HUES48 (cell line): Measurements from ENCODE around the gene ZMYND8.
"Not testable (repeated sequence)": the region's sequence is repeated elsewhere in the genome, so short reads cannot be mapped to it uniquely, and the experiment has no call there.

Experiments used
- H3K27ac ChIP-seq: one replicate; pipeline ENCODE4 v1.7.0; 2013; ENCODE audit warnings: low read depth, low read length, inconsistent platforms
- H3K27me3 ChIP-seq: 2 replicates; pipeline ENCODE4 v1.6.1; 2013; ENCODE audit warnings: mild to moderate bottlenecking, low read length; ENCODE audit not compliant: control insufficient read depth, insufficient read depth
- H3K36me3 ChIP-seq: 2 replicates; pipeline ENCODE4 v1.6.1; 2013; ENCODE audit warnings: low read length; ENCODE audit not compliant: control insufficient read depth, insufficient read depth
- H3K4me1 ChIP-seq: 2 replicates; pipeline ENCODE4 v1.6.1; 2013; ENCODE audit warnings: mild to moderate bottlenecking, low read length; ENCODE audit not compliant: control insufficient read depth, insufficient read depth
- H3K4me3 ChIP-seq: 2 replicates; pipeline ENCODE4 v1.5.1; 2013; ENCODE audit warnings: mild to moderate bottlenecking, low read depth, low read length
- H3K9ac ChIP-seq: 2 replicates; pipeline ENCODE4 v1.6.1; 2013; ENCODE audit warnings: mild to moderate bottlenecking, low read depth, low read length, moderate library complexity
- H3K9me3 ChIP-seq: 2 replicates; pipeline ENCODE4 v1.6.1; 2013; ENCODE audit warnings: low read length; ENCODE audit not compliant: control insufficient read depth, insufficient read depth

Gene ZMYND8

GRCh38 chr20:47289096-47289495 is 67.4 kb downstream of the ZMYND8 start:
- Histone ChIP-seq H3K4me3 (no peak overlapping the region), H3K36me3 (peaks cover 96% of the 10 kb centered on the region), H3K27me3 (no peaks in the 10 kb centered on the region), H3K9me3 (no peaks in the 10 kb centered on the region), H3K27ac (no peak overlapping the region), H3K9ac (no peak overlapping the region), H3K4me1 (no peaks in the 10 kb centered on the region)

- H3K9me3 ChIP-seq, H3K4me3 ChIP-seq, H3K27me3 ChIP-seq, H3K9ac ChIP-seq, H3K27ac ChIP-seq, H3K4me1 ChIP-seq: not testable (repeated sequence)
- H3K36me3 ChIP-seq: peaks cover 96% of the 10 kb centered on the region
Measured at GRCh38 chr20:47288530-47288929, 68.0 kb downstream of the ZMYND8 start.

DNA sequence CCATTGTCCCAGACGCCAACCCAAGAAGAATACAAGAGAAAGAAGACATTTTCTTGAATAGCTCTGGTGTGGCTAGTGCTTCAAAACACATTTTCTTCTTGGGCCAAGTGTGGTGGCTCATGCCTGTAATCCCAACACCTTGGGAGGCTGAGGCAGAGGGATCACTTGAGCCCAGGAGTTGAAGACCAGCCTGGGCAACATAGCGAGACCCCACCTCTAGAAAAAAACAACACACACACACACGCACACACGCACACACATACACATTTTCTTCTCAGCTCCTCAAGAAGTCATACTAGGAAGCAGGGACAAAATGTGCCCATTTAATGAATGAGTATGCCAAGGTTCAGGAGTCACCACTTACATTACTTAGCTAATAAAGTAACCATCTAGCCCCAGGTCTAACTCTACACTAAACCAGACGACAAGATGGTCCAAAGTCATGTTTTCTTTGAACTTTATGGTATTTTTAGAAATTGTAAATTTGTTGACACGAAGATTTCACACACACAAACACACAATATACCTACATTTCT is 68.8 kb downstream of the ZMYND8 start:
- no peaks in the 10 kb centered on the region for H3K27me3 ChIP-seq
- H3K9ac ChIP-seq: no peak overlapping the region
- H3K9me3 ChIP-seq: no peaks in the 10 kb centered on the region
- H3K4me1 ChIP-seq: no peaks in the 10 kb centered on the region
- no peak overlapping the region for H3K27ac ChIP-seq
- H3K36me3 ChIP-seq: peaks cover 98% of the 10 kb centered on the region
- no peak overlapping the region for H3K4me3 ChIP-seq

GRCh38 chr20:47286681-47287080 is 69.8 kb downstream of the ZMYND8 start:
- H3K4me3 ChIP-seq: no peak overlapping the region
- H3K4me1 ChIP-seq: no peaks in the 10 kb centered on the region
- H3K27ac ChIP-seq: peak overlapping the region; percentile 17

DNA sequence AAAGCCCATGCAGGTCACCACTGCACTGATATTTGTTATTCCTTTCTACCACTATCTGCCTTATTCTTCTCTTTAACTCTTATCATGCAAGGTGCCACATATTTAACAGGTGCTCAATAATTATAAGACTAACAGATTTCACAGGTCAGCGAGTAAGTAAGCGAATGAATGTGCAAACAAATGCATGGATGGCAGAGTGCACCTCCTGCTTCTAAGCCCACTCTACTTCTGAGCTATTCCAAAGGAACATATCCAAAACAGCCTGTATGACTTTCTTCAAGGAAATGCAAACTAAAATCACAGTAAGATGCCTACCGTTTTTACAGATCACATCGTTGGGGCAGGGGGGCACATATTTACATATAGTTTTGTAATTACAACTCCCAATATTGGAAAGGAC is 71.3 kb downstream of the ZMYND8 start:
- no peak overlapping the region for H3K9ac ChIP-seq

More at GRCh38 chr20:47286681-47287080, 69.8 kb downstream of the ZMYND8 start:
- H3K27me3 ChIP-seq: no peaks in the 10 kb centered on the region
- H3K9me3 ChIP-seq: no peaks in the 10 kb centered on the region
- H3K9ac ChIP-seq: no peak overlapping the region
- H3K36me3 ChIP-seq: peaks cover 98% of the 10 kb centered on the region

GRCh38 chr20:47284373-47284772 is 72.1 kb downstream of the ZMYND8 start:
- Histone ChIP-seq H3K36me3 (peaks cover 100% of the 10 kb centered on the region), H3K27me3 (no peaks in the 10 kb centered on the region), H3K4me3 (no peak overlapping the region), H3K9me3 (no peaks in the 10 kb centered on the region), H3K9ac (no peak overlapping the region), H3K27ac (no peak overlapping the region), H3K4me1 (no peaks in the 10 kb centered on the region)

More for the DNA sequence above, 71.3 kb downstream of the ZMYND8 start:
- Histone ChIP-seq H3K4me3 (no peak overlapping the region), H3K9me3 (no peaks in the 10 kb centered on the region), H3K27ac (no peak overlapping the region), H3K36me3 (peaks cover 100% of the 10 kb centered on the region), H3K4me1 (no peaks in the 10 kb centered on the region), H3K27me3 (no peaks in the 10 kb centered on the region)

GRCh38 chr20:47283411-47283810 is 73.1 kb downstream of the ZMYND8 start:
- Histone ChIP-seq H3K27ac (no peak overlapping the region), H3K27me3 (no peaks in the 10 kb centered on the region), H3K4me3 (no peak overlapping the region), H3K36me3 (peaks cover 100% of the 10 kb centered on the region), H3K4me1 (no peaks in the 10 kb centered on the region), H3K9ac (no peak overlapping the region), H3K9me3 (no peaks in the 10 kb centered on the region)

- no peaks in the 10 kb centered on the region for H3K27me3 ChIP-seq
- peaks cover 100% of the 10 kb centered on the region for H3K36me3 ChIP-seq
- no peak overlapping the region for H3K4me3 ChIP-seq
- no peak overlapping the region for H3K27ac ChIP-seq
- no peak overlapping the region for H3K9ac ChIP-seq
- H3K4me1 ChIP-seq: no peaks in the 10 kb centered on the region
- H3K9me3 ChIP-seq: no peaks in the 10 kb centered on the region
Measured at GRCh38 chr20:47282864-47283263, 73.6 kb downstream of the ZMYND8 start.

- H3K27ac ChIP-seq: no peak overlapping the region
- no peaks in the 10 kb centered on the region for H3K4me1 ChIP-seq
- H3K9me3 ChIP-seq: no peaks in the 10 kb centered on the region
- H3K4me3 ChIP-seq: no peak overlapping the region
- no peaks in the 10 kb centered on the region for H3K27me3 ChIP-seq
- H3K36me3 ChIP-seq: peaks cover 97% of the 10 kb centered on the region
- no peak overlapping the region for H3K9ac ChIP-seq
Measured at GRCh38 chr20:47281376-47281775, 75.1 kb downstream of the ZMYND8 start.

- Histone ChIP-seq H3K9ac (no peak overlapping the region), H3K27me3 (no peaks in the 10 kb centered on the region), H3K27ac (no peak overlapping the region), H3K9me3 (no peaks in the 10 kb centered on the region), H3K4me1 (no peaks in the 10 kb centered on the region), H3K4me3 (no peak overlapping the region), H3K36me3 (peaks cover 97% of the 10 kb centered on the region)
Measured at GRCh38 chr20:47280668-47281067, 75.8 kb downstream of the ZMYND8 start.

GRCh38 chr20:47280228-47280627 is 76.3 kb downstream of the ZMYND8 start:
- Histone ChIP-seq H3K9me3 (no peaks in the 10 kb centered on the region), H3K4me3 (no peak overlapping the region), H3K27me3 (no peaks in the 10 kb centered on the region), H3K4me1 (no peaks in the 10 kb centered on the region), H3K27ac (no peak overlapping the region), H3K9ac (no peak overlapping the region), H3K36me3 (peaks cover 97% of the 10 kb centered on the region)
